K562 (cell line): ENCODE data around the gene IMMP2L. TPM values are rescaled to one million over a fixed set of nuclear protein-coding genes. Genes with fewer than 3 reads are reported as not detected.

Experiments used
- ATAC-seq: fragments of 200-7000 bp; cut with Tn5 transposase; 3 replicates; pipeline ENCODE4 v1.9.1; 2020; ENCODE audit warnings: moderate library complexity
- BruUV-seq: library from RNA; stranded (reverse); fragments of 400-500 nt; replicated peaks from 2 replicates; lab custom pipeline; 2021; lab: Mats Ljungman, UMichigan
- CTCF ChIA-PET: fragments of 300-600 bp; formaldehyde crosslinking; extraction: SDS; loops from one replicate; lab custom pipeline; 2021; ENCODE audit warnings: low intra/inter-chr PET ratio; lab: Yijun Ruan, JAX
- POLR2A ChIA-PET: fragments of 300-600, 350-650 bp; sonication (Branson Sonifier 250); formaldehyde crosslinking; extraction: SDS; loops from one replicate; lab custom pipeline; 2021; ENCODE audit warnings: antibody characterized with exemption, inconsistent platforms; lab: Yijun Ruan, JAX
- DNase-seq, 4 experiments: peaks; one replicate each; pipeline versions ENCODE4 v3.0.0 to v3.0.0-alpha.2; 2011 to 2018; ENCODE audit warnings: low spot score in 3 of 4, mixed read lengths in 3 of 4; ENCODE audit errors: extremely low read depth in 1 of 4
- FAIRE-seq: peaks from 2 replicates; lab custom pipeline; 2011; peaks lifted over from hg19 to GRCh38; lab: Jason Lieb, UNC
- H2AFZ ChIP-seq: 2 replicates; pipeline ENCODE4 v1.6.0; 2011; ENCODE audit warnings: low read depth, low read length, control low read depth, inconsistent platforms
- H3K27ac ChIP-seq: fragments of 200-600 bp; 3 replicates; pipeline ENCODE4 v1.8.0; 2011; ENCODE audit warnings: low read depth, mild to moderate bottlenecking, control low read depth, inconsistent platforms, low read length, moderate library complexity, mixed read lengths; ENCODE audit errors: extremely low read depth
- H3K27me3 ChIP-seq, 2 experiments: fragments of 300-600 bp in 1 of 2; 2 replicates in 1 of 2; 3 replicates in 1 of 2; pipeline versions ENCODE4 v1.6.0 to v1.8.0; 2011; ENCODE audit warnings: inconsistent platforms in 2 of 2, low read length in 2 of 2, mild to moderate bottlenecking in 1 of 2, mixed read lengths in 1 of 2, moderate library complexity in 1 of 2; ENCODE audit not compliant: control insufficient read depth in 2 of 2, insufficient read depth in 2 of 2
- H3K36me3 ChIP-seq: fragments of 300-600 bp; 3 replicates; pipeline ENCODE4 v1.8.0; 2011; ENCODE audit warnings: mild to moderate bottlenecking, low read length, inconsistent platforms; ENCODE audit not compliant: control insufficient read depth, insufficient read depth
- H3K4me1 ChIP-seq, 2 experiments: fragments of 200-600 bp in 1 of 2; replicated peaks in 1 of 2; 2 replicates in 1 of 2; 3 replicates in 1 of 2; pipeline versions ENCODE4 v1.5.1 to v1.8.0; 2011; ENCODE audit warnings: inconsistent platforms in 2 of 2, low read length in 2 of 2, mild to moderate bottlenecking in 1 of 2, mixed read lengths in 1 of 2, moderate library complexity in 1 of 2; ENCODE audit not compliant: control insufficient read depth in 2 of 2, insufficient read depth in 2 of 2
- H3K4me2 ChIP-seq: 2 replicates; pipeline ENCODE4 v1.6.1; 2011; ENCODE audit warnings: low read length, control low read depth, inconsistent platforms, mixed read lengths; ENCODE audit not compliant: insufficient read depth
- H3K4me3 ChIP-seq: fragments of 200-600 bp; sonication (generic), shearing (Covaris generic); 2 replicates; pipeline ENCODE4 v1.5.1; 2016; ENCODE audit warnings: control low read depth, inconsistent platforms
- H3K79me2 ChIP-seq: fragments of 200-600 bp; 3 replicates; pipeline ENCODE4 v1.8.0; 2011; ENCODE audit warnings: low read length, inconsistent platforms; ENCODE audit not compliant: control insufficient read depth, insufficient read depth
- H3K9ac ChIP-seq, 2 experiments: 2 replicates each; pipeline versions ENCODE4 v1.6.0 to v1.6.1; 2011; ENCODE audit warnings: low read depth in 2 of 2, low read length in 2 of 2, control low read depth in 1 of 2, inconsistent platforms in 1 of 2, mild to moderate bottlenecking in 1 of 2, mixed read lengths in 1 of 2; ENCODE audit not compliant: insufficient read depth in 1 of 2
- H3K9me1 ChIP-seq: one replicate; pipeline ENCODE4 v1.6.0; 2011; ENCODE audit warnings: inconsistent platforms, mild to moderate bottlenecking, low read length, moderate library complexity; ENCODE audit not compliant: control insufficient read depth, insufficient read depth
- H3K9me3 ChIP-seq: replicated peaks from 2 replicates; pipeline ENCODE4 v1.5.1; 2011; ENCODE audit warnings: low read depth, low read length, inconsistent platforms; ENCODE audit not compliant: control insufficient read depth, insufficient read depth
- H4K20me1 ChIP-seq: replicated peaks from 2 replicates; pipeline ENCODE4 v1.6.1; 2011; ENCODE audit warnings: low read length, inconsistent platforms, mixed read lengths; ENCODE audit not compliant: control insufficient read depth, insufficient read depth
- BRCA1 ChIP-seq, 2 experiments: fragments of 450-650 bp in 1 of 2; sonication (generic) in 1 of 2; formaldehyde crosslinking in 1 of 2; IDR thresholded peaks; 2 replicates each; pipeline versions ENCODE4 v1.5.0 to v1.6.1; 2017 to 2020; ENCODE audit warnings: mild to moderate bottlenecking in 1 of 2, missing genetic modification reagents in 1 of 2
- C11orf30 ChIP-seq: fragments of 450-650 bp; IDR thresholded peaks from 2 replicates; pipeline ENCODE4 v1.6.1; 2016; ENCODE audit warnings: low read depth, mild to moderate bottlenecking
- CC2D1A ChIP-seq: fragments of 450-650 bp; IDR thresholded peaks from 2 replicates; pipeline ENCODE4 v1.6.1; 2017; ENCODE audit warnings: mild to moderate bottlenecking
- CREB1 ChIP-seq, 2 experiments: sonication (generic) in 1 of 2; formaldehyde crosslinking in 1 of 2; IDR thresholded peaks; 2 replicates each; pipeline versions ENCODE4 v1.6.1 to v1.8.0; 2012 to 2022; ENCODE audit warnings: inconsistent platforms in 1 of 2, mild to moderate bottlenecking in 1 of 2, missing genetic modification reagents in 1 of 2, moderate library complexity in 1 of 2
- ESRRA ChIP-seq: fragments of 450-650 bp; IDR thresholded peaks from 2 replicates; pipeline ENCODE4 v1.6.1; 2014; ENCODE audit warnings: low read depth, mild to moderate bottlenecking, moderate library complexity, borderline replicate concordance
- FIP1L1 ChIP-seq: fragments of 200-400 bp; formaldehyde crosslinking; IDR thresholded peaks from 2 replicates; pipeline ENCODE4 v1.6.1; 2018; ENCODE audit warnings: mild to moderate bottlenecking, low read depth, low read length; ENCODE audit not compliant: poor library complexity, severe bottlenecking
- HOXB6 ChIP-seq: fragments of 250-450 bp; sonication (Bioruptor Pico); IDR thresholded peaks from 2 replicates; pipeline ENCODE4 v1.5.1; 2022; ENCODE audit warnings: mild to moderate bottlenecking, borderline replicate concordance
- HSF4 ChIP-seq: fragments of 250-450 bp; sonication (Bioruptor Pico); IDR thresholded peaks from 2 replicates; pipeline ENCODE4 v2.1.2; 2022; ENCODE audit warnings: mild to moderate bottlenecking, moderate library complexity, borderline replicate concordance
- IRF2 ChIP-seq: sonication (generic); formaldehyde crosslinking; IDR thresholded peaks from 2 replicates; pipeline ENCODE4 v1.8.1; 2022; ENCODE audit warnings: mild to moderate bottlenecking, missing genetic modification reagents
- NEUROD1 ChIP-seq: fragments of 150-350 bp; IDR thresholded peaks from 2 replicates; pipeline ENCODE4 v1.6.1; 2014; ENCODE audit warnings: borderline replicate concordance, low read length, low read depth; ENCODE audit not compliant: partially characterized antibody
- PHF21A ChIP-seq: fragments of 450-650 bp; IDR thresholded peaks from 2 replicates; pipeline ENCODE4 v1.6.1; 2017; ENCODE audit warnings: low read depth, borderline replicate concordance
- RBM15 ChIP-seq: fragments of 200-400 bp; formaldehyde crosslinking; IDR thresholded peaks from 2 replicates; pipeline ENCODE4 v1.6.1; 2018; ENCODE audit warnings: mild to moderate bottlenecking, low read length, moderate library complexity; ENCODE audit not compliant: insufficient read depth
- SMARCA4 ChIP-seq: fragments of 450-650 bp; IDR thresholded peaks from 2 replicates; pipeline ENCODE4 v1.6.1; 2016
- XRCC3 ChIP-seq: fragments of 450-650 bp; IDR thresholded peaks from 2 replicates; pipeline ENCODE4 v1.6.1; 2017; ENCODE audit warnings: mild to moderate bottlenecking, moderate library complexity
- ZNF785 ChIP-seq: fragments of 250-450 bp; sonication (Bioruptor Pico); IDR thresholded peaks from 2 replicates; pipeline ENCODE4 v1.4.0; 2020; ENCODE audit warnings: mild to moderate bottlenecking
- WGBS: fragments of 100-300 bp; shearing (Covaris generic); methylation state at CpG from one replicate; pipeline ENCODE4 v1.1.6; 2016; ENCODE audit warnings: low coverage, mixed read lengths; ENCODE audit not compliant: insufficient coverage; ENCODE audit errors: missing lambda C conversion rate; 5-methylcytosine and 5-hydroxymethylcytosine counted together
- in situ Hi-C: fragments of 300-500 bp; cut with MboI; formaldehyde crosslinking; loops from 4 replicates; pipeline ENCODE4 v1.15.0; 2018; ENCODE audit warnings: inconsistent platforms, mixed read lengths
- intact Hi-C: fragments of 100-400 bp; cut with micrococcal nuclease; formaldehyde crosslinking; loops from 2 replicates; pipeline ENCODE4 v1.14.2; 2022
- polyA plus RNA-seq, 8 experiments: library from polyadenylated mRNA; depleted of rRNA in 4 of 8; stranded (reverse) in 5 of 8; unstranded in 3 of 8; fragments of >200 nt; fragmentation: Nextera tagmentation in 2 of 8; fragmentation: Illumina TruSeq in 1 of 8; extraction: Ambion mirVana in 2 of 8; extraction: Trizol in 1 of 8; gene quantifications; 2 replicates each; pipeline versions ENCODE4 v1.2.1 to v1.2.3, GENCODE V29; 2011 to 2014; ENCODE audit warnings: inconsistent platforms in 1 of 8, missing spikeins in 1 of 8
- total RNA-seq, 7 experiments: library from RNA; depleted of rRNA in 6 of 7; stranded (reverse); fragments of >200 nt in 6 of 7; fragmentation: Illumina TruSeq in 2 of 7; extraction: Trizol in 2 of 7; gene quantifications; 2 replicates each; pipeline versions ENCODE4 v1.2.1 to v1.2.3, GENCODE V29; 2011 to 2021; ENCODE audit warnings: low replicate concordance in 1 of 7
- TF ChIP-seq, protein P1 (sequence below): fragments of 250-450 bp; sonication (Bioruptor Pico); IDR thresholded peaks from 2 replicates; pipeline ENCODE4 v1.8.0; 2021; ENCODE audit warnings: moderate library complexity, mild to moderate bottlenecking, inconsistent platforms
- TF ChIP-seq, protein P2 (sequence below): fragments of 250-450 bp; sonication (Bioruptor Pico); IDR thresholded peaks from 2 replicates; pipeline ENCODE4 v1.4.0; 2020; ENCODE audit warnings: mild to moderate bottlenecking, moderate library complexity
- TF ChIP-seq, protein P3 (sequence below): fragments of 450-650 bp; formaldehyde crosslinking; IDR thresholded peaks from 2 replicates; pipeline ENCODE4 v1.4.0; 2020; ENCODE audit warnings: mild to moderate bottlenecking, moderate library complexity

The IMMP2L gene
- total and polyA plus RNA-seq, 9 of the 15 experiments (the other 6 are each of a cell fraction or from before 2014, with no cell fraction given), result 29.7 to 116 (median 53.0) TPM

DNA sequence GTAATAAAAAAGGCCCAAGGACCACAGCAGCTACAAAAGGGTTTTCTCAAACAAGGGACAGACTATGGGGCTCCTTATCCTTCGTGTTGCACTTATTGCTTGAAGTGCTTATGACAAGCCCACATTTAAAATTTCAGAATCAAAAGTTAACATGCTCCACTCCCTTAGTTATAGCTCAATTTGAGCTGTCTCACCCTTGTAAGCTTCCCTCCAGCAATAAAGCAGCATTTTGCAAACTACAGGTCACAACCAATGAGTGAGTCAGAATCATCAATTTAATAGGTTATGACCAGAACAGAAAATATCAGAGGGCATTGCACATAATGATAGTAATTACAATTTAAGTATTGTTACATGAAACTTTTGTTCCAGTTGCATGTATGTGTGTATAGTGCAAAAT lies 53.0 kb downstream of the IMMP2L start:
- CTCF ChIA-PET, result no interaction called here
- Histone ChIP-seq H3K27ac (no peak overlapping the region), H3K9me3 (no peaks in the 10 kb centered on the region), H3K4me2 (no peak overlapping the region), H2AFZ (no peak overlapping the region), H3K9ac (no peak overlapping the region), H3K4me1 (peaks cover 7 to 17% of the 10 kb centered on the region in 2 experiments; a peak in 3 of 5 replicates), H4K20me1 (no peaks in the 10 kb centered on the region), H3K36me3 (no peaks in the 10 kb centered on the region), H3K27me3 (no peaks in the 10 kb centered on the region), H3K79me2 (peaks cover 9% of the 10 kb centered on the region; the same call in 1 of the 3 replicates), H3K9me1 (no peaks in the 10 kb centered on the region), H3K4me3 (no peak overlapping the region)
- ATAC-seq, result no peak
- DNase-seq, result no peak
- no TSS peak for BruUV-seq
- intact Hi-C loops, result no loop called here
- WGBS, result 29% methylated on average over 1 of the region's 1 CpG
- POLR2A ChIA-PET, result interaction anchor here (0.8 to 1.9 kb wide), 4 partner anchors 10 to 95 kb away, joined by 3 to 5 read pairs (median 4); no protein-coding TSS in a partner anchor
- in situ Hi-C loops, result no loop called here
- FAIRE-seq, result no peak
- no peak for TF ChIP-seq ZNF785
- TF ChIP-seq ESRRA, result no peak
- TF ChIP-seq, protein P1, sequence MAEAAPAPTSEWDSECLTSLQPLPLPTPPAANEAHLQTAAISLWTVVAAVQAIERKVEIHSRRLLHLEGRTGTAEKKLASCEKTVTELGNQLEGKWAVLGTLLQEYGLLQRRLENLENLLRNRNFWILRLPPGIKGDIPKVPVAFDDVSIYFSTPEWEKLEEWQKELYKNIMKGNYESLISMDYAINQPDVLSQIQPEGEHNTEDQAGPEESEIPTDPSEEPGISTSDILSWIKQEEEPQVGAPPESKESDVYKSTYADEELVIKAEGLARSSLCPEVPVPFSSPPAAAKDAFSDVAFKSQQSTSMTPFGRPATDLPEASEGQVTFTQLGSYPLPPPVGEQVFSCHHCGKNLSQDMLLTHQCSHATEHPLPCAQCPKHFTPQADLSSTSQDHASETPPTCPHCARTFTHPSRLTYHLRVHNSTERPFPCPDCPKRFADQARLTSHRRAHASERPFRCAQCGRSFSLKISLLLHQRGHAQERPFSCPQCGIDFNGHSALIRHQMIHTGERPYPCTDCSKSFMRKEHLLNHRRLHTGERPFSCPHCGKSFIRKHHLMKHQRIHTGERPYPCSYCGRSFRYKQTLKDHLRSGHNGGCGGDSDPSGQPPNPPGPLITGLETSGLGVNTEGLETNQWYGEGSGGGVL, result no peak
- TF ChIP-seq RBM15, result no peak
- no peak for TF ChIP-seq NEUROD1
- no peak for TF ChIP-seq FIP1L1
- no peak for TF ChIP-seq BRCA1 (IDR thresholded peaks at IDR 0.05)
- no peak for TF ChIP-seq BRCA1 (CRISPR knock-in tag; IDR thresholded peaks at IDR 0.05)
- TF ChIP-seq, protein P2, sequence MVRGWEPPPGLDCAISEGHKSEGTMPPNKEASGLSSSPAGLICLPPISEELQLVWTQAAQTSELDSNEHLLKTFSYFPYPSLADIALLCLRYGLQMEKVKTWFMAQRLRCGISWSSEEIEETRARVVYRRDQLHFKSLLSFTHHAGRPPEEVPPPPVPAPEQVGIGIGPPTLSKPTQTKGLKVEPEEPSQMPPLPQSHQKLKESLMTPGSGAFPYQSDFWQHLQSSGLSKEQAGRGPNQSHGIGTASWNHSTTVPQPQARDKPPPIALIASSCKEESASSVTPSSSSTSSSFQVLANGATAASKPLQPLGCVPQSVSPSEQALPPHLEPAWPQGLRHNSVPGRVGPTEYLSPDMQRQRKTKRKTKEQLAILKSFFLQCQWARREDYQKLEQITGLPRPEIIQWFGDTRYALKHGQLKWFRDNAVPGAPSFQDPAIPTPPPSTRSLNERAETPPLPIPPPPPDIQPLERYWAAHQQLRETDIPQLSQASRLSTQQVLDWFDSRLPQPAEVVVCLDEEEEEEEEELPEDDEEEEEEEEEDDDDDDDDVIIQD, result no peak
- TF ChIP-seq, protein P3, sequence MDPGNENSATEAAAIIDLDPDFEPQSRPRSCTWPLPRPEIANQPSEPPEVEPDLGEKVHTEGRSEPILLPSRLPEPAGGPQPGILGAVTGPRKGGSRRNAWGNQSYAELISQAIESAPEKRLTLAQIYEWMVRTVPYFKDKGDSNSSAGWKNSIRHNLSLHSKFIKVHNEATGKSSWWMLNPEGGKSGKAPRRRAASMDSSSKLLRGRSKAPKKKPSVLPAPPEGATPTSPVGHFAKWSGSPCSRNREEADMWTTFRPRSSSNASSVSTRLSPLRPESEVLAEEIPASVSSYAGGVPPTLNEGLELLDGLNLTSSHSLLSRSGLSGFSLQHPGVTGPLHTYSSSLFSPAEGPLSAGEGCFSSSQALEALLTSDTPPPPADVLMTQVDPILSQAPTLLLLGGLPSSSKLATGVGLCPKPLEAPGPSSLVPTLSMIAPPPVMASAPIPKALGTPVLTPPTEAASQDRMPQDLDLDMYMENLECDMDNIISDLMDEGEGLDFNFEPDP (CRISPR knock-in tag), result no peak
- no peak for TF ChIP-seq PHF21A
- TF ChIP-seq CREB1 (IDR thresholded peaks at IDR 0.05), result no peak
- TF ChIP-seq CREB1 (CRISPR knock-in tag; IDR thresholded peaks at IDR 0.05), result no peak
- no peak for TF ChIP-seq IRF2 (CRISPR knock-in tag)
- no peak for TF ChIP-seq CC2D1A
- TF ChIP-seq XRCC3, result no peak
- TF ChIP-seq HSF4 (CRISPR knock-in tag), result no peak
- no peak for TF ChIP-seq HOXB6 (CRISPR knock-in tag)
- TF ChIP-seq C11orf30, result no peak
- no peak for TF ChIP-seq SMARCA4
